ENCODE data around the gene ZNF33B.
A peak's percentile ranks its signal among the peaks of the same experiment; 100 is the strongest.
"Not testable (repeated sequence)": the region's sequence is repeated elsewhere in the genome, so short reads cannot be mapped to it uniquely, and the experiment has no call there.

The ZNF33B gene

GRCh38 chr10:42638055-42638820 lies at the start of gene ZNF33B:
ZNF33B (minus strand) TSS chr10:42638570; CDS start chr10:42636928, 1,642 bp downstream.
- DNase-seq (ENCODE audit: low read depth), result peak; percentile 91

GRCh38 chr10:42684517-42684916 lies 46.1 kb upstream of the ZNF33B start:
- no peak for DNase-seq (ENCODE audit: low read depth)

GRCh38 chr10:42680267-42680666 lies 41.9 kb upstream of the ZNF33B start:
- DNase-seq (ENCODE audit: low read depth), result no peak

- not testable (repeated sequence) for DNase-seq (ENCODE audit: low read depth)
Observed at GRCh38 chr10:42665181-42665979, 27.0 kb upstream of the ZNF33B start.

- no peak for DNase-seq (ENCODE audit: low read depth)
Observed at GRCh38 chr10:42654419-42654818, 16.0 kb upstream of the ZNF33B start.

GRCh38 chr10:42652858-42653257 lies 14.5 kb upstream of the ZNF33B start:
- DNase-seq (ENCODE audit: low read depth), result no peak

GRCh38 chr10:42650374-42650773 lies 12.0 kb upstream of the ZNF33B start:
- DNase-seq (ENCODE audit: low read depth), result no peak

- DNase-seq (ENCODE audit: low read depth), result no peak
Observed at GRCh38 chr10:42648512-42648911, 10.1 kb upstream of the ZNF33B start.

GRCh38 chr10:42646687-42647640 lies 8.6 kb upstream of the ZNF33B start:
- DNase-seq (ENCODE audit: low read depth), result no peak

GRCh38 chr10:42646214-42646613 lies 7.8 kb upstream of the ZNF33B start:
- DNase-seq (ENCODE audit: low read depth), result no peak

GRCh38 chr10:42645516-42645915 lies 7.1 kb upstream of the ZNF33B start:
- no peak for DNase-seq (ENCODE audit: low read depth)

GRCh38 chr10:42645103-42645502 lies 6.7 kb upstream of the ZNF33B start:
- DNase-seq (ENCODE audit: low read depth), result no peak

GRCh38 chr10:42640610-42641229 lies 2.4 kb upstream of the ZNF33B start:
- DNase-seq (ENCODE audit: low read depth), result no peak

GRCh38 chr10:42638821-42639270 lies 476 bp upstream of the ZNF33B start:
- no peak for DNase-seq (ENCODE audit: low read depth)

- no peak for DNase-seq (ENCODE audit: low read depth)
Observed at GRCh38 chr10:42637648-42638054, 719 bp downstream of the ZNF33B start.

GRCh38 chr10:42637142-42637541 lies 1.2 kb downstream of the ZNF33B start:
- no peak for DNase-seq (ENCODE audit: low read depth)

- no peak for DNase-seq (ENCODE audit: low read depth)
Observed at GRCh38 chr10:42635098-42635497, 3.3 kb downstream of the ZNF33B start.

GRCh38 chr10:42632564-42632963 lies 5.8 kb downstream of the ZNF33B start:
- DNase-seq (ENCODE audit: low read depth), result no peak

GRCh38 chr10:42630537-42631134 lies 7.7 kb downstream of the ZNF33B start:
- DNase-seq (ENCODE audit: low read depth), result no peak

- no peak for DNase-seq (ENCODE audit: low read depth)
Observed at GRCh38 chr10:42623929-42624328, 14.4 kb downstream of the ZNF33B start.

GRCh38 chr10:42618424-42618823 lies 19.9 kb downstream of the ZNF33B start:
- no peak for DNase-seq (ENCODE audit: low read depth)
